Aorta (tissue), 5 donors: ENCODE results near the gene MYO1E. TPM values are rescaled to one million over a fixed set of nuclear protein-coding genes. Genes with fewer than 3 reads are reported as not detected.
"Not testable (repeated sequence)": the region's sequence is repeated elsewhere in the genome, so short reads cannot be mapped to it uniquely, and the experiment has no call there.

Source experiments
- ATAC-seq: fragments of 200-7000 bp; cut with Tn5 transposase; one replicate; pipeline ENCODE4 v1.9.1; 2022; ENCODE audit warnings: moderate library complexity; ENCODE audit not compliant: low FRiP score
- DNase-seq, 2 donors: peaks; one replicate each; pipeline ENCODE4 v3.0.0-alpha.2; 2020
- H3K27ac ChIP-seq, 2 donors: one replicate each; pipeline ENCODE4 v1.5.1; 2013; ENCODE audit warnings: low read length in 2 of 2, mild to moderate bottlenecking in 2 of 2, moderate library complexity in 2 of 2, control low read depth in 1 of 2, inconsistent platforms in 1 of 2, low read depth in 1 of 2
- H3K27me3 ChIP-seq, 2 donors: one replicate each; pipeline ENCODE4 v1.6.1; 2013; ENCODE audit warnings: control low read depth in 1 of 2, low read length in 1 of 2, mild to moderate bottlenecking in 1 of 2, moderate library complexity in 1 of 2; ENCODE audit not compliant: insufficient read depth in 2 of 2, control insufficient read depth in 1 of 2
- H3K36me3 ChIP-seq, 2 donors: one replicate each; pipeline ENCODE4 v1.6.1; 2013; ENCODE audit warnings: control low read depth in 1 of 2, low read length in 1 of 2, mild to moderate bottlenecking in 1 of 2; ENCODE audit not compliant: insufficient read depth in 2 of 2, control insufficient read depth in 1 of 2
- H3K4me1 ChIP-seq, 2 donors: one replicate each; pipeline ENCODE4 v1.6.1; 2013; ENCODE audit warnings: low read length in 2 of 2, control low read depth in 1 of 2, mild to moderate bottlenecking in 1 of 2, moderate library complexity in 1 of 2; ENCODE audit not compliant: insufficient read depth in 2 of 2, control insufficient read depth in 1 of 2
- H3K4me3 ChIP-seq, 2 donors: one replicate each; pipeline ENCODE4 v1.5.1; 2013; ENCODE audit warnings: low read length in 2 of 2, control low read depth in 1 of 2, mild to moderate bottlenecking in 1 of 2
- H3K9me3 ChIP-seq: one replicate; pipeline ENCODE4 v1.6.1; 2013; ENCODE audit warnings: mild to moderate bottlenecking, low read length; ENCODE audit not compliant: control insufficient read depth
- WGBS, 2 donors: extraction: QIAGEN DNeasy Blood & Tissue Kit; methylation state at CpG; one replicate each; pipeline ENCODE4 v1.1.7; 2013; 5-methylcytosine and 5-hydroxymethylcytosine counted together
- intact Hi-C, 2 donors: fragments of 100-400 bp; cut with DNase I; formaldehyde crosslinking; loops; one replicate each; pipeline versions ENCODE4 v1.14.2 to v1.15.0; 2022
- polyA plus RNA-seq, 2 donors: library from polyadenylated mRNA; stranded (reverse); fragments of 200-250 nt; gene quantifications; one replicate each; pipeline ENCODE4 v1.2.3, GENCODE V29; 2013
- total RNA-seq, 2 donors: library from RNA; stranded (reverse); fragmentation: NEBNext Ultra II Directional; extraction: Animal tissue kit (Norgen Biotek cat#: 25700); gene quantifications; one replicate each; pipeline ENCODE4 v1.2.1, GENCODE V29; 2021
- donor health status: healthy with polysubstance abuse.
- donor health status: Bipolar disorder and iron deficiency.
- donor health status: DM: no; HTN: no; CAD: no.
- donor health status: DM: no; HTN: no; CAD: no.
- donor health status: DM: yes; HTN: yes; CAD: no.

MYO1E gene
- total and polyA plus RNA-seq, 4 donors = 44.6 to 225 (median 105) TPM

DNA sequence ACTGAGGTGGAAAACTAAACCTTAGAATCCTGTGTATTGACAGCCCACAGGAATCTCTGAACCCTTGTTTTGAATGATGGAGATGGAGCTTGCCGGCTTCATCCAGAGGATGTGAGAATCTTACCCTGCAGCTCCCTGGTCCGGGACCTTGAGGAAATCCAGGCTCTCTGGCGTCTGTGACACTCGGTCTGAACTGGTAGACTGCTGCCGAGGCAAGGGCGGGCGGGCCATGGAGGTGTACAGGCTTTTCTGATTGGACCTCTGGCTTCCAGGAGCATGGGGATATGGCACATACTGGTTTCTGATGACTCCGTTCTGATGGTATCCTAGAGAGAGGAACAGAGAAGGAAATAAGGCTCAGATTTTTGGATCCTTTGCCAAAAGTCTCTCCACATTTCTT lies 219.2 kb downstream of the MYO1E start:
- H3K4me1 ChIP-seq = peaks cover 0 to under 1% of the 10 kb centered on the region in 2 donors
- WGBS, 2 donors = 92% methylated on average over 8 of the region's 8 CpGs
- intact Hi-C loops = no loop called here
- DNase-seq (no peak), ATAC-seq (no peak)
- H3K36me3 ChIP-seq = peaks cover 9 to 12% of the 10 kb centered on the region in 2 donors
- H3K27me3 ChIP-seq = no peaks in the 10 kb centered on the region
- H3K4me3 ChIP-seq = no peak overlapping the region
- H3K27ac ChIP-seq = no peak overlapping the region
- H3K9me3 ChIP-seq = no peaks in the 10 kb centered on the region

GRCh38 chr15:59152694-59153450 lies 219.8 kb downstream of the MYO1E start:
- H3K4me1 ChIP-seq = peaks cover 0 to 1% of the 10 kb centered on the region in 2 donors
- no peak overlapping the region for H3K27ac ChIP-seq
- DNase-seq (no peak), ATAC-seq (no peak)
- WGBS, 2 donors = 91 to 93% methylated on average over 6 of the region's 6 CpGs
- intact Hi-C loops = no loop called here
- H3K27me3 ChIP-seq = no peaks in the 10 kb centered on the region
- no peak overlapping the region for H3K4me3 ChIP-seq
- peaks cover 9 to 12% of the 10 kb centered on the region in 2 donors for H3K36me3 ChIP-seq
- H3K9me3 ChIP-seq = no peaks in the 10 kb centered on the region

DNA sequence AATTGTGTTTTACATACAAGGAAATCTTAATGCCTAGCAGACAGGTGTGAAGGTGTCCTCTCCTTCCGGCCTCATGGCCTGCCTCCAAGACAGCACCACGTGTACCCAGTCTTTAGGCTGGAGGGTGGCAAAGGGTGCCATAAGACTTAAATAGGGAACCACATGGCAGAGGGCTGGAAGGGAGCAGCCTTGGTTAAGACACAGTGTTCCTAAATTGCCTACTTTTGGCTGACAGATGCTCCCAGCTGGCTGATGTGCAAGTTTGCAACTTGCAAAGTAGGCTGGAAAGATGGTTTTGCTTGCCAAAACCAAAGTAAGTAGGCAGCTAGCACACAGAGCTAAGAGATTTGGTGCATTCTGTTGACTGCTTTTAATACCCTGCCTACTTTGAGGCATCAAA lies 222.5 kb downstream of the MYO1E start:
- peak overlapping the region in 1 of 2 donors; percentile 4 for H3K27ac ChIP-seq
- H3K36me3 ChIP-seq = peaks cover 9 to 12% of the 10 kb centered on the region in 2 donors
- intact Hi-C loops = no loop called here
- H3K4me1 ChIP-seq = peaks cover 0 to 1% of the 10 kb centered on the region in 2 donors
- H3K9me3 ChIP-seq = no peaks in the 10 kb centered on the region
- no peak for ATAC-seq
- no peak for DNase-seq
- no peak overlapping the region for H3K4me3 ChIP-seq
- no peaks in the 10 kb centered on the region for H3K27me3 ChIP-seq
- WGBS, 2 donors = 28 to 56% methylated on average over 2 of the region's 2 CpGs

DNA sequence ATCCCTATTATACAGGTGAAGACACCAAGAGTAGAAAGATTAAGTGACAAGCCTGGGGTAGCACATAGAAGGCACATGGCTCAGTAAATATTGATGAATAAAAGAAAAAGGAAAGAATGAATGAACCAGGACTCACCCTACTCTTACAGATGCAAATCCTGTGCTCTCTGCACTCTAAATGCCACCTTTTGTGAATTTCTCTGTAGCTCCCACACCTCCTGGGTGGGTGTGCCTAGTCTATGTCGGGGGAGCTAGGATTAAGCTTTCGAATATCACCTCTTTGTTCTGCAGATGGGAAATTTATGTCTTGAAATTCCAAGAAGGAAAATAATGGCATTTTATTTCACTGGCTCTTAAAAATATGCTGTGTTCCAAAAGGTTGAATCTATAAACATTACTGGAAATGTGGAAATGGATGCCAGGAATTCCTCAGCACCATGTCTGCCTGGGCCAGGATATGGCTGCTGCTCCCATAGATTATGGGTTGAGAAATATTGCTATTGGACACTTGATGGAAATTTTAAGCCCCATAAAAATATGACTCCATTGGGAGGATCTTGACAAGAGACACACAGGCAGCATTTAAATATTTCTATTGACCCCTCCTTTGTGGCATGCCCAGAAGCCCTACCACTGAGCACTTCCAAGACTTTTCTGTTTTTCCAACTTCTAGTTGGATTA lies 224.4 kb downstream of the MYO1E start:
- Histone ChIP-seq H3K4me1 (peaks cover 0 to 1% of the 10 kb centered on the region in 2 donors), H3K4me3 (no peak overlapping the region), H3K27ac (no peak overlapping the region), H3K27me3 (no peaks in the 10 kb centered on the region), H3K36me3 (peaks cover 7 to 12% of the 10 kb centered on the region in 2 donors), H3K9me3 (no peaks in the 10 kb centered on the region)
- ATAC-seq (no peak), DNase-seq (peak in 1 of 2 donors; percentile 38)
- intact Hi-C loops = no loop called here
- 14 to 21% methylated on average over 2 of the region's 2 CpGs for WGBS, 2 donors

GRCh38 chr15:59147666-59148065 lies 225.0 kb downstream of the MYO1E start:
- ATAC-seq (no peak), DNase-seq (peak in 1 of 2 donors; percentile 21)
- H3K27ac ChIP-seq = no peak overlapping the region
- intact Hi-C loops = no loop called here
- H3K4me3 ChIP-seq = no peak overlapping the region
- H3K4me1 ChIP-seq = peaks cover 0 to 1% of the 10 kb centered on the region in 2 donors
- H3K27me3 ChIP-seq = no peaks in the 10 kb centered on the region
- H3K36me3 ChIP-seq = peaks cover 6 to 9% of the 10 kb centered on the region in 2 donors
- 55 to 71% methylated on average over 5 of the region's 5 CpGs for WGBS, 2 donors
- H3K9me3 ChIP-seq = no peaks in the 10 kb centered on the region

GRCh38 chr15:59144594-59144993 lies 228.1 kb downstream of the MYO1E start:
- H3K27ac ChIP-seq, H3K36me3 ChIP-seq, ATAC-seq, DNase-seq, H3K27me3 ChIP-seq, H3K9me3 ChIP-seq, intact Hi-C loops, H3K4me1 ChIP-seq, H3K4me3 ChIP-seq: not testable (repeated sequence)
- 81 to 83% methylated on average over 10 of the region's 10 CpGs for WGBS, 2 donors

- peaks cover 0 to 3% of the 10 kb centered on the region in 2 donors for H3K36me3 ChIP-seq
- ATAC-seq = no peak
- no peak overlapping the region for H3K4me3 ChIP-seq
- no peaks in the 10 kb centered on the region for H3K27me3 ChIP-seq
- H3K27ac ChIP-seq = no peak overlapping the region
- no peaks in the 10 kb centered on the region for H3K4me1 ChIP-seq
- DNase-seq = no peak
- intact Hi-C loops = no loop called here
- H3K9me3 ChIP-seq = no peaks in the 10 kb centered on the region
- 86 to 91% methylated on average over 5 of the region's 5 CpGs for WGBS, 2 donors
Measured at GRCh38 chr15:59143281-59143680, 229.4 kb downstream of the MYO1E start.

DNA sequence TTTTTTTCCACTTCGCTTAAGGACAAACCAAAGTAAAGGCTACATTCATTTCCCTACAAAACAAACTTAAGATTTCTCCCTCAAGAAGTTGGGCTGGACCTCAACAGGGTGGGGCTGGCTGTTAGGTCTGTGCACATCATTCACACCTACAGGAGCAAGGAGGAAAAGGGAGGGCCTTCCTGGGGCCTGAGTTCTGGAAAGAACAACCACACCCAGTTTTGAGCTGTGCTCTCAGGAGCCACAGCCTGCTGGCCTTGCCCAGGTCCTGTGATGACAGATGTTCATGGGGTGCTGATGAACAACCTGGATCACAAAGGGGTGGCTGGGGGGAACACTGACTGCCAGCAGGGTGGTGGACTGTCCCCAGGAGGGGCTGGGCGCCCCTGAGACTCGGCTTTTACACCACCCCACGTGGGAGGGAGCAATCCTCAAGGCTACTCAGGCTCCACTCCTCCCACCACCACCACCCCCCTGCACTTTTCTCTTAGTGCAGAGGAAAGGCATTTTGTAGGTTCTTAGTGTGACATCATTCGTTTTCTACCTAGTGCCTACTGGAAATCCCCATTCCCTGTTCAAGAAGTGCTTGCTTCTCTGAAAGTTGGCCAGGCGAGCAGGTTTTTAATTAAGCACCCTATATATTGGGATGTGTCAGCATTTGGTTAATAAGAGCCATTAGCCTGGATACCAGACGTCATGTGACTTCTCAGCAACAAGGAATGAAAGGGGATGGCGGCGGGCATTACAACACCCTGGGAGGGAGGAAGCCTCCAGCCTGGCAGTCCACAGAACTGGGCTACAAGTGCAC lies 232.0 kb downstream of the MYO1E start:
- Histone ChIP-seq H3K4me3 (no peak overlapping the region), H3K4me1 (no peaks in the 10 kb centered on the region), H3K9me3 (no peaks in the 10 kb centered on the region), H3K27ac (no peak overlapping the region), H3K27me3 (no peaks in the 10 kb centered on the region), H3K36me3 (peaks cover 0 to 8% of the 10 kb centered on the region in 2 donors)
- WGBS, 2 donors = 84 to 87% methylated on average over 9 of the region's 9 CpGs
- ATAC-seq (peak; percentile 31), DNase-seq (no peak)
- intact Hi-C loops = no loop called here
